ENCODE measurements around the gene TPPP3. TPM values are rescaled to one million over a fixed set of nuclear protein-coding genes. Genes with fewer than 3 reads are reported as not detected.

TPPP3 gene
- total and polyA plus RNA-seq, 4 donors = 34.2 to 115 (median 73.1) TPM

- peaks cover 20% of the 10 kb centered on the region for H3K36me3 ChIP-seq (ENCODE audit: control insufficient read depth, insufficient read depth, low read length)
- no peak overlapping the region for H3K27ac ChIP-seq (ENCODE audit: low read depth, low read length)
- DNase-seq (ENCODE audit: low read depth in 4 of 6, low spot score in 6 of 6) = no peak
- no peaks in the 10 kb centered on the region for H3K9me3 ChIP-seq (ENCODE audit: control insufficient read depth, insufficient read depth, low read length)
- peaks cover 34% of the 10 kb centered on the region for H3K4me1 ChIP-seq (ENCODE audit: control insufficient read depth, insufficient read depth, low read length)
- WGBS (ENCODE audit: insufficient coverage) = 76% methylated on average over 6 of the region's 6 CpGs
- H3K4me3 ChIP-seq (ENCODE audit: low read depth, low read length) = no peak overlapping the region
- no peaks in the 10 kb centered on the region for H3K27me3 ChIP-seq (ENCODE audit: control insufficient read depth, insufficient read depth, low read length)
These were observed 14.6 kb upstream of the TPPP3 start for GRCh38 chr16:67407788-67408452.

- peak overlapping the region; percentile 79 for H3K27ac ChIP-seq (ENCODE audit: low read depth, low read length)
- DNase-seq (ENCODE audit: low read depth in 4 of 6, low spot score in 6 of 6) = no peak
- H3K27me3 ChIP-seq (ENCODE audit: control insufficient read depth, insufficient read depth, low read length) = no peaks in the 10 kb centered on the region
- H3K4me3 ChIP-seq (ENCODE audit: low read depth, low read length) = no peak overlapping the region
- WGBS (ENCODE audit: insufficient coverage) = 83% methylated on average over 6 of the region's 7 CpGs
- no peaks in the 10 kb centered on the region for H3K9me3 ChIP-seq (ENCODE audit: control insufficient read depth, insufficient read depth, low read length)
- H3K36me3 ChIP-seq (ENCODE audit: control insufficient read depth, insufficient read depth, low read length) = peaks cover 20% of the 10 kb centered on the region
- peaks cover 34% of the 10 kb centered on the region for H3K4me1 ChIP-seq (ENCODE audit: control insufficient read depth, insufficient read depth, low read length)
These were observed 14.0 kb upstream of the TPPP3 start for GRCh38 chr16:67407176-67407787.

GRCh38 chr16:67406111-67406971, 13.0 kb upstream of the TPPP3 start:
- WGBS (ENCODE audit: insufficient coverage) = 34% methylated on average over 15 of the region's 18 CpGs
- no peaks in the 10 kb centered on the region for H3K27me3 ChIP-seq (ENCODE audit: control insufficient read depth, insufficient read depth, low read length)
- H3K4me3 ChIP-seq (ENCODE audit: low read depth, low read length) = no peak overlapping the region
- no peaks in the 10 kb centered on the region for H3K9me3 ChIP-seq (ENCODE audit: control insufficient read depth, insufficient read depth, low read length)
- peaks cover 20% of the 10 kb centered on the region for H3K36me3 ChIP-seq (ENCODE audit: control insufficient read depth, insufficient read depth, low read length)
- peak overlapping the region; percentile 79 for H3K27ac ChIP-seq (ENCODE audit: low read depth, low read length)
- DNase-seq (ENCODE audit: low read depth in 4 of 6, low spot score in 6 of 6) = peak in 2 of 6 donors; percentile 66 to 82
- H3K4me1 ChIP-seq (ENCODE audit: control insufficient read depth, insufficient read depth, low read length) = peaks cover 34% of the 10 kb centered on the region

GRCh38 chr16:67405336-67405735, 12.0 kb upstream of the TPPP3 start:
- no peaks in the 10 kb centered on the region for H3K9me3 ChIP-seq (ENCODE audit: control insufficient read depth, insufficient read depth, low read length)
- WGBS (ENCODE audit: insufficient coverage) = 92% methylated on average over 7 of the region's 8 CpGs
- H3K27ac ChIP-seq (ENCODE audit: low read depth, low read length) = no peak overlapping the region
- peaks cover 27% of the 10 kb centered on the region for H3K36me3 ChIP-seq (ENCODE audit: control insufficient read depth, insufficient read depth, low read length)
- no peaks in the 10 kb centered on the region for H3K27me3 ChIP-seq (ENCODE audit: control insufficient read depth, insufficient read depth, low read length)
- H3K4me1 ChIP-seq (ENCODE audit: control insufficient read depth, insufficient read depth, low read length) = peaks cover 36% of the 10 kb centered on the region
- H3K4me3 ChIP-seq (ENCODE audit: low read depth, low read length) = no peak overlapping the region
- DNase-seq (ENCODE audit: low read depth in 4 of 6, low spot score in 6 of 6) = no peak

- Histone ChIP-seq H3K4me1 (ENCODE audit: control insufficient read depth, insufficient read depth, low read length) (peaks cover 38% of the 10 kb centered on the region), H3K4me3 (ENCODE audit: low read depth, low read length) (no peak overlapping the region), H3K27me3 (ENCODE audit: control insufficient read depth, insufficient read depth, low read length) (no peaks in the 10 kb centered on the region), H3K27ac (ENCODE audit: low read depth, low read length) (no peak overlapping the region), H3K9me3 (ENCODE audit: control insufficient read depth, insufficient read depth, low read length) (no peaks in the 10 kb centered on the region), H3K36me3 (ENCODE audit: control insufficient read depth, insufficient read depth, low read length) (peaks cover 29% of the 10 kb centered on the region)
- 96% methylated on average over 4 of the region's 5 CpGs for WGBS (ENCODE audit: insufficient coverage)
- DNase-seq (ENCODE audit: low read depth in 4 of 6, low spot score in 6 of 6) = no peak
These were observed 11.5 kb upstream of the TPPP3 start for GRCh38 chr16:67404740-67405226.

GRCh38 chr16:67403976-67404555, 10.8 kb upstream of the TPPP3 start:
- Histone ChIP-seq H3K27me3 (ENCODE audit: control insufficient read depth, insufficient read depth, low read length) (no peaks in the 10 kb centered on the region), H3K9me3 (ENCODE audit: control insufficient read depth, insufficient read depth, low read length) (no peaks in the 10 kb centered on the region), H3K4me1 (ENCODE audit: control insufficient read depth, insufficient read depth, low read length) (peaks cover 45% of the 10 kb centered on the region), H3K27ac (ENCODE audit: low read depth, low read length) (no peak overlapping the region), H3K4me3 (ENCODE audit: low read depth, low read length) (no peak overlapping the region), H3K36me3 (ENCODE audit: control insufficient read depth, insufficient read depth, low read length) (peaks cover 29% of the 10 kb centered on the region)
- no peak for DNase-seq (ENCODE audit: low read depth in 4 of 6, low spot score in 6 of 6)
- 85% methylated on average over 12 of the region's 12 CpGs for WGBS (ENCODE audit: insufficient coverage)

- H3K4me1 ChIP-seq (ENCODE audit: control insufficient read depth, insufficient read depth, low read length) = peaks cover 56% of the 10 kb centered on the region
- no peaks in the 10 kb centered on the region for H3K9me3 ChIP-seq (ENCODE audit: control insufficient read depth, insufficient read depth, low read length)
- peaks cover 28% of the 10 kb centered on the region for H3K36me3 ChIP-seq (ENCODE audit: control insufficient read depth, insufficient read depth, low read length)
- H3K27me3 ChIP-seq (ENCODE audit: control insufficient read depth, insufficient read depth, low read length) = no peaks in the 10 kb centered on the region
- H3K4me3 ChIP-seq (ENCODE audit: low read depth, low read length) = no peak overlapping the region
- WGBS (ENCODE audit: insufficient coverage) = 96% methylated on average over 14 of the region's 14 CpGs
- no peak overlapping the region for H3K27ac ChIP-seq (ENCODE audit: low read depth, low read length)
- DNase-seq (ENCODE audit: low read depth in 4 of 6, low spot score in 6 of 6) = no peak
These were observed 7.6 kb upstream of the TPPP3 start for GRCh38 chr16:67400901-67401300.

GRCh38 chr16:67399749-67400704, 6.7 kb upstream of the TPPP3 start:
- peak in 2 of 6 donors; percentile 55 to 74 for DNase-seq (ENCODE audit: low read depth in 4 of 6, low spot score in 6 of 6)
- 45% methylated on average over 17 of the region's 19 CpGs for WGBS (ENCODE audit: insufficient coverage)
- Histone ChIP-seq H3K4me3 (ENCODE audit: low read depth, low read length) (no peak overlapping the region), H3K27me3 (ENCODE audit: control insufficient read depth, insufficient read depth, low read length) (peaks cover 4% of the 10 kb centered on the region), H3K4me1 (ENCODE audit: control insufficient read depth, insufficient read depth, low read length) (peaks cover 63% of the 10 kb centered on the region), H3K9me3 (ENCODE audit: control insufficient read depth, insufficient read depth, low read length) (no peaks in the 10 kb centered on the region), H3K27ac (ENCODE audit: low read depth, low read length) (peak overlapping the region; percentile 40), H3K36me3 (ENCODE audit: control insufficient read depth, insufficient read depth, low read length) (peaks cover 27% of the 10 kb centered on the region)

Data from spinal cord (tissue), 10 donors.